ENCODE results near the gene CHCHD4. TPM values are rescaled to one million over a fixed set of nuclear protein-coding genes. Genes with fewer than 3 reads are reported as not detected.

Gene CHCHD4
- polyA plus RNA-seq, 2 of the 4 experiments (the other 2 are of a cell fraction), result 37.3 to 48.8 TPM

- no peak for FAIRE-seq
- no peak for DNase-seq (ENCODE audit: low read depth in 1 of 2, low spot score in 1 of 2)
- Histone ChIP-seq H3K4me3 (no peak overlapping the region), H3K9me3 (no peaks in the 10 kb centered on the region), H3K27ac (peak overlapping the region; percentile 76 to 88), H3K4me2 (peak overlapping the region; percentile 81), H3K4me1 (peaks cover 31% of the 10 kb centered on the region)
- no peak for TF ChIP-seq POLR2A (IDR thresholded peaks at IDR 0.05; ENCODE audit: low read length)
- TF ChIP-seq, protein P1, sequence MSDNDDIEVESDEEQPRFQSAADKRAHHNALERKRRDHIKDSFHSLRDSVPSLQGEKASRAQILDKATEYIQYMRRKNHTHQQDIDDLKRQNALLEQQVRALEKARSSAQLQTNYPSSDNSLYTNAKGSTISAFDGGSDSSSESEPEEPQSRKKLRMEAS (IDR thresholded peaks at IDR 0.05), result no peak
- TF ChIP-seq ZFP36 (IDR thresholded peaks at IDR 0.05; ENCODE audit: borderline replicate concordance, partially characterized antibody), result no peak
- no peak for TF ChIP-seq CBX8 (IDR thresholded peaks at IDR 0.05)
- ATAC-seq, result no peak
- POLR2A ChIA-PET, result interaction anchor here (3.0 to 4.6 kb wide), 2 partner anchors 21 to 32 kb away, joined by 31 to 35 read pairs; partner anchors contain the start of genes CHCHD4, LSM3, TMEM43 and XPC
- WGBS (ENCODE audit: missing lambda C conversion rate), result 92% methylated on average over 10 of the region's 10 CpGs
- CTCF ChIA-PET, result interaction anchor here (0.6 to 2.3 kb wide), 13 partner anchors 9 to 488 kb away, joined by 3 to 14 read pairs (median 3); partner anchors contain the start of genes CHCHD4 and TMEM43
These were observed 21.2 kb upstream of the CHCHD4 start for GRCh38 chr3:14145670-14146380.

DNA sequence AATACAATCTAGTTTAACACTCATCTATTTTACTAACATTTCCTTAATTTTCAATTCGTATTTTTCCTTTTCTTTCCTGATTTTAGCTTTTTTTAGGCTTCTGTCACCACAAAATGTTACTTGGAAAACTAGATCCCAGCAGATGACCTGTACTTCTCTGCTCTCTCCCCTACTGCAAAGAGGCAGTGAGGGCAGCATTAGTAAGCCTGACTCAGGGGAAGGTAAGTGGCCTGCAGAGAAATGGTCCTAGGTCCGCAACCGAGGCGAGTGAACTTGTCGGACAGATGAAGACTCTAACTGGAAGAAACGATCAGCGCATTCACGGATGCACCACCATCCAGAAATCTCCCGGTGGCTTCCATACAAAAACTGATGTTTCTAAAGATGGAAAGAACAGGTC is 20.6 kb upstream of the CHCHD4 start:
- Histone ChIP-seq H3K4me2 (peak overlapping the region; percentile 81), H3K4me3 (no peak overlapping the region), H3K4me1 (peaks cover 31% of the 10 kb centered on the region), H3K9me3 (no peaks in the 10 kb centered on the region), H3K27ac (peak overlapping the region; percentile 76 to 88)
- 92% methylated on average over 9 of the region's 9 CpGs for WGBS (ENCODE audit: missing lambda C conversion rate)
- no peak for DNase-seq (ENCODE audit: low read depth in 1 of 2, low spot score in 1 of 2)
- TF ChIP-seq PHF8 (IDR thresholded peaks at IDR 0.05; ENCODE audit: borderline replicate concordance, low read depth) (no peak), SREBF2 (IDR thresholded peaks at IDR 0.05) (no peak), CHD4 (IDR thresholded peaks at IDR 0.05; ENCODE audit: borderline replicate concordance) (no peak), POLR2A (IDR thresholded peaks at IDR 0.05; ENCODE audit: low read length) (no peak), GATA3 (IDR thresholded peaks at IDR 0.05; ENCODE audit: borderline replicate concordance) (no peak), MYC (IDR thresholded peaks at IDR 0.05; ENCODE audit: borderline replicate concordance, low read length) (no peak), BHLHE40 (IDR thresholded peaks at IDR 0.05; ENCODE audit: low read depth, low read length) (no peak), CHD2 (IDR thresholded peaks at IDR 0.05; ENCODE audit: low read length, partially characterized antibody) (no peak), EHMT2 (IDR thresholded peaks at IDR 0.05; ENCODE audit: low read depth) (no peak), MAZ (IDR thresholded peaks at IDR 0.05; ENCODE audit: borderline replicate concordance, low read depth, low read length) (no peak), HOXA7 (CRISPR knock-in tag; IDR thresholded peaks at IDR 0.05) (no peak)
- TF ChIP-seq, protein P2, sequence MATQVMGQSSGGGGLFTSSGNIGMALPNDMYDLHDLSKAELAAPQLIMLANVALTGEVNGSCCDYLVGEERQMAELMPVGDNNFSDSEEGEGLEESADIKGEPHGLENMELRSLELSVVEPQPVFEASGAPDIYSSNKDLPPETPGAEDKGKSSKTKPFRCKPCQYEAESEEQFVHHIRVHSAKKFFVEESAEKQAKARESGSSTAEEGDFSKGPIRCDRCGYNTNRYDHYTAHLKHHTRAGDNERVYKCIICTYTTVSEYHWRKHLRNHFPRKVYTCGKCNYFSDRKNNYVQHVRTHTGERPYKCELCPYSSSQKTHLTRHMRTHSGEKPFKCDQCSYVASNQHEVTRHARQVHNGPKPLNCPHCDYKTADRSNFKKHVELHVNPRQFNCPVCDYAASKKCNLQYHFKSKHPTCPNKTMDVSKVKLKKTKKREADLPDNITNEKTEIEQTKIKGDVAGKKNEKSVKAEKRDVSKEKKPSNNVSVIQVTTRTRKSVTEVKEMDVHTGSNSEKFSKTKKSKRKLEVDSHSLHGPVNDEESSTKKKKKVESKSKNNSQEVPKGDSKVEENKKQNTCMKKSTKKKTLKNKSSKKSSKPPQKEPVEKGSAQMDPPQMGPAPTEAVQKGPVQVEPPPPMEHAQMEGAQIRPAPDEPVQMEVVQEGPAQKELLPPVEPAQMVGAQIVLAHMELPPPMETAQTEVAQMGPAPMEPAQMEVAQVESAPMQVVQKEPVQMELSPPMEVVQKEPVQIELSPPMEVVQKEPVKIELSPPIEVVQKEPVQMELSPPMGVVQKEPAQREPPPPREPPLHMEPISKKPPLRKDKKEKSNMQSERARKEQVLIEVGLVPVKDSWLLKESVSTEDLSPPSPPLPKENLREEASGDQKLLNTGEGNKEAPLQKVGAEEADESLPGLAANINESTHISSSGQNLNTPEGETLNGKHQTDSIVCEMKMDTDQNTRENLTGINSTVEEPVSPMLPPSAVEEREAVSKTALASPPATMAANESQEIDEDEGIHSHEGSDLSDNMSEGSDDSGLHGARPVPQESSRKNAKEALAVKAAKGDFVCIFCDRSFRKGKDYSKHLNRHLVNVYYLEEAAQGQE (IDR thresholded peaks at IDR 0.05), result no peak
- TF ChIP-seq, protein P3, sequence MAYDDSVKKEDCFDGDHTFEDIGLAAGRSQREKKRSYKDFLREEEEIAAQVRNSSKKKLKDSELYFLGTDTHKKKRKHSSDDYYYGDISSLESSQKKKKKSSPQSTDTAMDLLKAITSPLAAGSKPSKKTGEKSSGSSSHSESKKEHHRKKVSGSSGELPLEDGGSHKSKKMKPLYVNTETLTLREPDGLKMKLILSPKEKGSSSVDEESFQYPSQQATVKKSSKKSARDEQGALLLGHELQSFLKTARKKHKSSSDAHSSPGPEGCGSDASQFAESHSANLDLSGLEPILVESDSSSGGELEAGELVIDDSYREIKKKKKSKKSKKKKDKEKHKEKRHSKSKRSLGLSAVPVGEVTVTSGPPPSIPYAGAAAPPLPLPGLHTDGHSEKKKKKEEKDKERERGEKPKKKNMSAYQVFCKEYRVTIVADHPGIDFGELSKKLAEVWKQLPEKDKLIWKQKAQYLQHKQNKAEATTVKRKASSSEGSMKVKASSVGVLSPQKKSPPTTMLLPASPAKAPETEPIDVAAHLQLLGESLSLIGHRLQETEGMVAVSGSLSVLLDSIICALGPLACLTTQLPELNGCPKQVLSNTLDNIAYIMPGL (CRISPR knock-in tag; IDR thresholded peaks at IDR 0.05; ENCODE audit: borderline replicate concordance), result no peak
- TF ChIP-seq, protein P4, sequence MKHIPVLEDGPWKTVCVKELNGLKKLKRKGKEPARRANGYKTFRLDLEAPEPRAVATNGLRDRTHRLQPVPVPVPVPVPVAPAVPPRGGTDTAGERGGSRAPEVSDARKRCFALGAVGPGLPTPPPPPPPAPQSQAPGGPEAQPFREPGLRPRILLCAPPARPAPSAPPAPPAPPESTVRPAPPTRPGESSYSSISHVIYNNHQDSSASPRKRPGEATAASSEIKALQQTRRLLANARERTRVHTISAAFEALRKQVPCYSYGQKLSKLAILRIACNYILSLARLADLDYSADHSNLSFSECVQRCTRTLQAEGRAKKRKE (CRISPR knock-in tag; IDR thresholded peaks at IDR 0.05; ENCODE audit: low read depth), result no peak
- no peak for ATAC-seq
- CTCF ChIA-PET, result interaction anchor here (0.6 to 2.3 kb wide), 13 partner anchors 10 to 488 kb away, joined by 3 to 14 read pairs (median 4); partner anchors contain the start of genes CHCHD4 and TMEM43
- POLR2A ChIA-PET, result interaction anchor here (1.7 to 4.6 kb wide), 3 partner anchors 20 to 33 kb away, joined by 6 to 35 read pairs (median 31); partner anchors contain the start of genes CHCHD4, LSM3, TMEM43 and XPC
- FAIRE-seq, result no peak
